Gastrocnemius medialis (tissue), 4 donors: Measurements from ENCODE around the gene SND1.

Source experiments
- POLR2A ChIP-seq, 2 donors: fragments of 450-650 bp; IDR thresholded peaks; one replicate each; pipeline ENCODE4 v1.6.1; 2017; ENCODE audit warnings: antibody characterized with exemption in 2 of 2, mild to moderate bottlenecking in 2 of 2, moderate library complexity in 2 of 2
- TF ChIP-seq, protein P1 (sequence below), 5 experiments: fragments of 450-650 bp in 3 of 5; fragments of 200-600 bp in 2 of 5; sonication (generic) in 2 of 5; IDR thresholded peaks in 4 of 5; conservative IDR thresholded peaks in 1 of 5; 1 replicate in 4 of 5; 2 replicates in 1 of 5; pipeline ENCODE4 v1.5.1; 2016 to 2019; ENCODE audit warnings: antibody characterized with exemption in 5 of 5, mild to moderate bottlenecking in 3 of 5, moderate library complexity in 3 of 5

DNA sequence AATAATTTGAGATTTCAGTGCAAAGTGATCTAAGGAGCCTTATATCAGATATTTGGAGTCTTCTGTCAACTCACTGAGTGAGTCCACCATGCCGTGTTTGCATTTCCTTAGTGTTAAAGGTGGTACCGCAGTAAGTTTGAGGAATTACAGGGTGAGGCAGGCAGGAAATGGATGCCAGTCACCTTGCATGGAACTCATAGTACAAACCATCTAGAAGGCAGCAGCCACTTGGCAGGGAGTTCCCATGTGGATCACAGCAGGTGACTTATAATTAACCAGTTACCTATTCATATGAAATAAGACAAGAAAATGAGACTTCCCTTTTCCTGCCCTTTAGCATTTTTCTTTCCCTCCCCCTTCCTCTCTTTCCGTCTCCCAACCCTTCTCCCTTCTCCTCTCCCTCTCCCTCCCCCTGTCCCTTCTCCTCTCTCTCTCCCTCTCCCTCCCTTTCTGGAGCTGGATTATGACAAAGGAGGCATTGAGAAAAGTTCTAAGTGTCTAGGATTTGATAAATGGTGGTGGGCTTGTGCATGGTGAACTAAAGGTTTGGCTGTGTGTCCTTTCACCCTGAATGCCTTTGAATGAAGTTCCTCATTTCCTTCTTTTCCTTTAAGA is 285.2 kb downstream of the SND1 start:
- TF ChIP-seq, protein P1, sequence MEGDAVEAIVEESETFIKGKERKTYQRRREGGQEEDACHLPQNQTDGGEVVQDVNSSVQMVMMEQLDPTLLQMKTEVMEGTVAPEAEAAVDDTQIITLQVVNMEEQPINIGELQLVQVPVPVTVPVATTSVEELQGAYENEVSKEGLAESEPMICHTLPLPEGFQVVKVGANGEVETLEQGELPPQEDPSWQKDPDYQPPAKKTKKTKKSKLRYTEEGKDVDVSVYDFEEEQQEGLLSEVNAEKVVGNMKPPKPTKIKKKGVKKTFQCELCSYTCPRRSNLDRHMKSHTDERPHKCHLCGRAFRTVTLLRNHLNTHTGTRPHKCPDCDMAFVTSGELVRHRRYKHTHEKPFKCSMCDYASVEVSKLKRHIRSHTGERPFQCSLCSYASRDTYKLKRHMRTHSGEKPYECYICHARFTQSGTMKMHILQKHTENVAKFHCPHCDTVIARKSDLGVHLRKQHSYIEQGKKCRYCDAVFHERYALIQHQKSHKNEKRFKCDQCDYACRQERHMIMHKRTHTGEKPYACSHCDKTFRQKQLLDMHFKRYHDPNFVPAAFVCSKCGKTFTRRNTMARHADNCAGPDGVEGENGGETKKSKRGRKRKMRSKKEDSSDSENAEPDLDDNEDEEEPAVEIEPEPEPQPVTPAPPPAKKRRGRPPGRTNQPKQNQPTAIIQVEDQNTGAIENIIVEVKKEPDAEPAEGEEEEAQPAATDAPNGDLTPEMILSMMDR (IDR thresholded peaks at IDR 0.05 in 4 of 5, conservative IDR thresholded peaks at IDR 0.05 in 1 of 5): no peak
- no peak for TF ChIP-seq POLR2A (IDR thresholded peaks at IDR 0.05)
